Kidney epithelial cell (primary cell): ENCODE data around the gene LIME1. TPM values are rescaled to one million over a fixed set of nuclear protein-coding genes. Genes with fewer than 3 reads are reported as not detected.

Source experiments
- DNase-seq: peaks from one replicate; pipeline ENCODE4 v3.0.0-alpha.2; 2010; ENCODE audit warnings: low read depth
- H3K27me3 ChIP-seq: 2 replicates; pipeline ENCODE4 v1.6.0; 2011; ENCODE audit warnings: low read length; ENCODE audit not compliant: control insufficient read depth, insufficient read depth
- H3K36me3 ChIP-seq: 2 replicates; pipeline ENCODE4 v1.5.1; 2011; ENCODE audit warnings: low read length; ENCODE audit not compliant: control insufficient read depth, insufficient read depth
- H3K4me3 ChIP-seq: 2 replicates; pipeline ENCODE4 v1.5.1; 2011; ENCODE audit warnings: low read depth, mild to moderate bottlenecking, control low read depth, low read length
- CTCF ChIP-seq: IDR thresholded peaks from 2 replicates; pipeline ENCODE4 v1.5.1; 2011; ENCODE audit warnings: mild to moderate bottlenecking, moderate library complexity, low read length, control low read depth, inconsistent platforms; ENCODE audit not compliant: insufficient read depth, poor library complexity, severe bottlenecking
- total RNA-seq: library from RNA; depleted of rRNA; stranded (reverse); fragments of >200 nt; gene quantifications from 2 replicates; pipeline ENCODE4 v1.2.3, GENCODE V29; 2015

The LIME1 gene
- total RNA-seq, 1 donor from 2014 or later: 9.4 TPM

GRCh38 chr20:63737695-63737944 lies 1.2 kb downstream of the LIME1 start:
- peaks cover 1% of the 10 kb centered on the region for H3K36me3 ChIP-seq
- no peaks in the 10 kb centered on the region for H3K27me3 ChIP-seq
- H3K4me3 ChIP-seq: no peak overlapping the region
- no peak for TF ChIP-seq CTCF
- DNase-seq: no peak

- H3K36me3 ChIP-seq: peaks cover 1% of the 10 kb centered on the region
- no peaks in the 10 kb centered on the region for H3K27me3 ChIP-seq
- TF ChIP-seq CTCF: no peak
- no peak for DNase-seq
- H3K4me3 ChIP-seq: no peak overlapping the region
These were observed 1.7 kb downstream of the LIME1 start for GRCh38 chr20:63737945-63738686.

GRCh38 chr20:63738687-63739129 lies 2.2 kb downstream of the LIME1 start:
- Histone ChIP-seq H3K4me3 (no peak overlapping the region), H3K36me3 (peaks cover 3% of the 10 kb centered on the region), H3K27me3 (no peaks in the 10 kb centered on the region)
- no peak for TF ChIP-seq CTCF
- no peak for DNase-seq

GRCh38 chr20:63739130-63740069 lies 2.9 kb downstream of the LIME1 start, which contains the start of gene SLC2A4RG:
SLC2A4RG (plus strand) TSS chr20:63739776; CDS start chr20:63739913, 137 bp downstream.
- peak within 1 kb of the TSS; percentile 57 for H3K4me3 ChIP-seq
- H3K36me3 ChIP-seq: peaks cover 3% of the 10 kb centered on the region
- no peak for TF ChIP-seq CTCF
- no peaks in the 10 kb centered on the region for H3K27me3 ChIP-seq
- DNase-seq: no peak

GRCh38 chr20:63740070-63740626 lies 3.7 kb downstream of the LIME1 start:
- TF ChIP-seq CTCF: no peak
- H3K27me3 ChIP-seq: no peaks in the 10 kb centered on the region
- peak overlapping the region; percentile 57 for H3K4me3 ChIP-seq
- DNase-seq: no peak
- H3K36me3 ChIP-seq: peaks cover 2% of the 10 kb centered on the region
